GM23338 (cell line): ENCODE results near the gene TNS1. TPM values are rescaled to one million over a fixed set of nuclear protein-coding genes. Genes with fewer than 3 reads are reported as not detected.

ENCODE experiments used
- ATAC-seq: fragments of 200-7000 bp; cut with Tn5 transposase; 3 replicates; pipeline ENCODE4 v1.9.1; 2020
- DNase-seq: peaks from one replicate; pipeline ENCODE4 v3.0.0-alpha.2; 2015; ENCODE audit warnings: low spot score
- H2AFZ ChIP-seq: fragments of 200-600 bp; sonication (generic); 2 replicates; pipeline ENCODE4 v1.8.0; 2016; ENCODE audit warnings: antibody characterized with exemption, mild to moderate bottlenecking, moderate library complexity
- H3F3A ChIP-seq: fragments of 200-600 bp; sonication (generic); replicated peaks from 2 replicates; pipeline ENCODE4 v1.8.0; 2017; ENCODE audit warnings: antibody characterized with exemption, mixed run types, low read depth
- H3K27ac ChIP-seq: fragments of 200-600 bp; sonication (generic); 2 replicates; pipeline ENCODE4 v1.6.1; 2016; ENCODE audit warnings: low read depth
- H3K27me3 ChIP-seq: fragments of 200-600 bp; sonication (generic); 2 replicates; pipeline ENCODE4 v1.8.0; 2016; ENCODE audit warnings: mild to moderate bottlenecking, mixed run types, moderate library complexity; ENCODE audit not compliant: insufficient read depth
- H3K36me3 ChIP-seq: fragments of 200-600 bp; sonication (generic); 2 replicates; pipeline ENCODE4 v1.8.0; 2016; ENCODE audit warnings: mild to moderate bottlenecking; ENCODE audit not compliant: insufficient read depth
- H3K4me1 ChIP-seq: fragments of 200-600 bp; sonication (generic); 2 replicates; pipeline ENCODE4 v1.8.0; 2016; ENCODE audit warnings: mild to moderate bottlenecking, moderate library complexity; ENCODE audit not compliant: insufficient read depth
- H3K4me2 ChIP-seq: fragments of 200-600 bp; sonication (generic); 2 replicates; pipeline ENCODE4 v1.7.1; 2017; ENCODE audit warnings: mixed run types
- H3K4me3 ChIP-seq: fragments of 200-600 bp; sonication (generic); 2 replicates; pipeline ENCODE4 v1.6.1; 2016; ENCODE audit warnings: mixed run types
- H3K79me2 ChIP-seq: fragments of 200-600 bp; sonication (generic); replicated peaks from 2 replicates; pipeline ENCODE4 v1.8.0; 2017; ENCODE audit warnings: mild to moderate bottlenecking; ENCODE audit not compliant: insufficient read depth
- H3K9me2 ChIP-seq: fragments of 200-600 bp; sonication (generic); 2 replicates; pipeline ENCODE4 v1.8.0; 2017; ENCODE audit not compliant: insufficient read depth
- H4K20me1 ChIP-seq: fragments of 200-600 bp; sonication (generic); replicated peaks from 2 replicates; pipeline ENCODE4 v1.8.0; 2017; ENCODE audit warnings: mild to moderate bottlenecking; ENCODE audit not compliant: insufficient read depth
- H3K27ac Mint-ChIP-seq: 2 replicates; pipeline ENCODE4 v1.8.0; 2020; ENCODE audit warnings: inconsistent platforms, mild to moderate bottlenecking, moderate library complexity, mixed read lengths
- H3K27me3 Mint-ChIP-seq: 3 replicates; pipeline ENCODE4 v1.8.0; 2022; ENCODE audit warnings: low read depth, mild to moderate bottlenecking, moderate library complexity, mixed read lengths, inconsistent platforms; ENCODE audit not compliant: insufficient read depth, poor library complexity
- H3K36me3 Mint-ChIP-seq: 3 replicates; pipeline ENCODE4 v1.8.0; 2021; ENCODE audit warnings: low read depth, mild to moderate bottlenecking, inconsistent platforms, moderate library complexity, mixed read lengths
- H3K4me1 Mint-ChIP-seq: 3 replicates; pipeline ENCODE4 v1.8.0; 2020; ENCODE audit warnings: mild to moderate bottlenecking, inconsistent platforms, mixed read lengths
- H3K4me3 Mint-ChIP-seq: 3 replicates; pipeline ENCODE4 v1.8.0; 2021; ENCODE audit warnings: moderate library complexity, mild to moderate bottlenecking, inconsistent platforms, mixed read lengths
- H3K9me3 Mint-ChIP-seq: 3 replicates; pipeline ENCODE4 v1.8.0; 2020; ENCODE audit warnings: moderate library complexity, mild to moderate bottlenecking, inconsistent platforms, mixed read lengths
- CREB1 ChIP-seq: fragments of 250-450 bp; sonication (Bioruptor Pico); IDR thresholded peaks from 2 replicates; pipeline ENCODE4 v1.5.0; 2020; ENCODE audit warnings: low read depth, mild to moderate bottlenecking, moderate library complexity
- CTCF ChIP-seq, 2 experiments: fragments of 200-600 bp in 1 of 2; sonication (generic) in 1 of 2; conservative IDR thresholded peaks; 2 replicates each; pipeline versions ENCODE4 v1.5.1 to v1.6.1; 2016 to 2017; ENCODE audit warnings: antibody characterized with exemption in 2 of 2, low read depth in 2 of 2, mild to moderate bottlenecking in 2 of 2, moderate library complexity in 1 of 2
- EZH2 ChIP-seq: fragments of 200-600 bp; sonication (generic); IDR thresholded peaks from one replicate; pipeline ENCODE4 v1.8.0; 2017; ENCODE audit warnings: antibody characterized with exemption, mild to moderate bottlenecking, low read depth; ENCODE audit not compliant: unreplicated experiment
- EZH2phosphoT487 ChIP-seq: fragments of 200-600 bp; sonication (generic); IDR thresholded peaks from one replicate; pipeline ENCODE4 v1.8.1; 2018; ENCODE audit warnings: antibody characterized with exemption; ENCODE audit not compliant: unreplicated experiment
- NANOG ChIP-seq: IDR thresholded peaks from 2 replicates; pipeline ENCODE4 v1.6.1; 2016; ENCODE audit warnings: antibody characterized with exemption, borderline replicate concordance
- STAT1 ChIP-seq: IDR thresholded peaks from one replicate; pipeline ENCODE4 v1.6.1; 2016; ENCODE audit warnings: antibody characterized with exemption; ENCODE audit not compliant: unreplicated experiment
- ZNF114 ChIP-seq: fragments of 250-450 bp; sonication (Bioruptor Pico); IDR thresholded peaks from 2 replicates; pipeline ENCODE4 v1.5.0; 2020; ENCODE audit warnings: mild to moderate bottlenecking, moderate library complexity
- ZNF331 ChIP-seq: fragments of 250-450 bp; sonication (Bioruptor Pico); IDR thresholded peaks from 2 replicates; pipeline ENCODE4 v1.5.0; 2020; ENCODE audit warnings: low read depth, mild to moderate bottlenecking, moderate library complexity
- polyA plus RNA-seq: library from polyadenylated mRNA; unstranded; fragments of >200 nt; fragmentation: Nextera tagmentation; extraction: Ambion mirVana; gene quantifications from 2 replicates; pipeline ENCODE4 v1.2.1, GENCODE V29; 2016
- total RNA-seq: library from RNA; depleted of rRNA; stranded (reverse); fragments of >200 nt; shearing (Covaris generic); gene quantifications from 2 replicates; pipeline ENCODE4 v1.2.3, GENCODE V29; 2014
- TF ChIP-seq, protein P1 (sequence below): IDR thresholded peaks from 2 replicates; pipeline ENCODE4 v1.6.1; 2016; ENCODE audit warnings: antibody characterized with exemption
- TF ChIP-seq, protein P2 (sequence below): fragments of 250-450 bp; sonication (Bioruptor Pico); IDR thresholded peaks from 2 replicates; pipeline ENCODE4 v1.5.0; 2020; ENCODE audit warnings: mild to moderate bottlenecking, moderate library complexity
- TF ChIP-seq, protein P3 (sequence below): IDR thresholded peaks from one replicate; pipeline ENCODE4 v1.6.1; 2018; ENCODE audit warnings: antibody characterized with exemption; ENCODE audit not compliant: unreplicated experiment

TNS1 gene
- total and polyA plus RNA-seq, 2 experiments from 2014 or later = 2.0 to 7.4 TPM

- TF ChIP-seq CREB1 (CRISPR knock-in tag) = no peak
- TF ChIP-seq STAT1 = no peak
- no peak for TF ChIP-seq EZH2phosphoT487
- no peak for TF ChIP-seq ZNF114 (CRISPR knock-in tag)
- TF ChIP-seq, protein P1, sequence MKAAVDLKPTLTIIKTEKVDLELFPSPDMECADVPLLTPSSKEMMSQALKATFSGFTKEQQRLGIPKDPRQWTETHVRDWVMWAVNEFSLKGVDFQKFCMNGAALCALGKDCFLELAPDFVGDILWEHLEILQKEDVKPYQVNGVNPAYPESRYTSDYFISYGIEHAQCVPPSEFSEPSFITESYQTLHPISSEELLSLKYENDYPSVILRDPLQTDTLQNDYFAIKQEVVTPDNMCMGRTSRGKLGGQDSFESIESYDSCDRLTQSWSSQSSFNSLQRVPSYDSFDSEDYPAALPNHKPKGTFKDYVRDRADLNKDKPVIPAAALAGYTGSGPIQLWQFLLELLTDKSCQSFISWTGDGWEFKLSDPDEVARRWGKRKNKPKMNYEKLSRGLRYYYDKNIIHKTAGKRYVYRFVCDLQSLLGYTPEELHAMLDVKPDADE = no peak
- no peak for TF ChIP-seq ZNF331 (CRISPR knock-in tag)
Measured at GRCh38 chr2:217755027-217755745, 247.6 kb downstream of the TNS1 start (continued).

DNA sequence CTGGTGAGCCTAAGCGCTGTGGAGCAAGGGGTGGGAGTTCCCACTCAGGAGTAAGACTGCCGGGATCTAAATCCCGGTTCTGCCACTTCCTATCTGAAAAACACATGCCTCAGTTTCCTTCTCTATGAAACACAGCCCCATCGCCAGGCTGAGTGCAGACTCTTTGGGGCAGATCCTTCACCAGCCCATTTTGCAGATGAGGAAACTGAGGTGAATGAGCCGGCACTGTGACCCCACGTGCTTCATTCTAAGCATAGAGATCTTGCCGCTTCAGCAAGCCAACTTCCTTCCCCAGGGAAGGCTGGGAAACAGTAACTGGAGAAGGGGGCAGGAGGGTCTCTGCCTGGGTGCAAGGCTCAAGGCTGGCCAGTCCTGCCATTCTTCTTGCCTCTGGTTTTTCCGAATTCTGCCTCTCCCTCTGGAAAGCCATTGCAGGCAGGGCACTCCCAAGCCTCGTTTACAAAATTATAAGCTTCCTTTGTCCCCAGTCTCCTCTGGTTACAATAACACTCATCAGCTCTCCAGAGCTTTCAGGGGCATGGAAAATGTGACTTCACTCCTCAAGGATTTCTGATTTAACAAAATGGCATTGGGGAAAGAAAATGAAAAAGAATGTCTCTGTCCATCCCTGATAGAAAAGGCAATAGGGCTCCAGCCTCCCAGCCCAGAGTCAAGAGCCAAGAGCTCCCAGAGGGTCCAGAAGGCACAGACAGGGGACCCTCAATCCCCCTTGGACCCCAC lies 249.2 kb downstream of the TNS1 start:
- no peak overlapping the region for H3K4me3 ChIP-seq
- no peak overlapping the region for H3K4me2 ChIP-seq
- no peaks in the 10 kb centered on the region for H4K20me1 ChIP-seq
- H3K27me3 ChIP-seq = 0 out of 2 replicates have a peak, but pooled peaks cover 5% of the 10 kb centered on the region
- no peak for ATAC-seq
- no peaks in the 10 kb centered on the region for H3K79me2 ChIP-seq
- Mint-ChIP-seq H3K27ac (no peak overlapping the region), H3K9me3 (no peaks in the 10 kb centered on the region), H3K27me3 (no peaks in the 10 kb centered on the region), H3K36me3 (no peaks in the 10 kb centered on the region), H3K4me1 (peaks cover 5% of the 10 kb centered on the region; the same call in 2 of the 3 replicates), H3K4me3 (no peak overlapping the region)
- DNase-seq = no peak
- H3K9me2 ChIP-seq = no peaks in the 10 kb centered on the region
- no peak overlapping the region for H2AFZ ChIP-seq
- peaks cover 9% of the 10 kb centered on the region; the same call in 1 of the 2 replicates for H3K4me1 ChIP-seq
- no peaks in the 10 kb centered on the region for H3F3A ChIP-seq
- no peak overlapping the region for H3K27ac ChIP-seq
- H3K36me3 ChIP-seq = no peaks in the 10 kb centered on the region
- TF ChIP-seq, protein P2, sequence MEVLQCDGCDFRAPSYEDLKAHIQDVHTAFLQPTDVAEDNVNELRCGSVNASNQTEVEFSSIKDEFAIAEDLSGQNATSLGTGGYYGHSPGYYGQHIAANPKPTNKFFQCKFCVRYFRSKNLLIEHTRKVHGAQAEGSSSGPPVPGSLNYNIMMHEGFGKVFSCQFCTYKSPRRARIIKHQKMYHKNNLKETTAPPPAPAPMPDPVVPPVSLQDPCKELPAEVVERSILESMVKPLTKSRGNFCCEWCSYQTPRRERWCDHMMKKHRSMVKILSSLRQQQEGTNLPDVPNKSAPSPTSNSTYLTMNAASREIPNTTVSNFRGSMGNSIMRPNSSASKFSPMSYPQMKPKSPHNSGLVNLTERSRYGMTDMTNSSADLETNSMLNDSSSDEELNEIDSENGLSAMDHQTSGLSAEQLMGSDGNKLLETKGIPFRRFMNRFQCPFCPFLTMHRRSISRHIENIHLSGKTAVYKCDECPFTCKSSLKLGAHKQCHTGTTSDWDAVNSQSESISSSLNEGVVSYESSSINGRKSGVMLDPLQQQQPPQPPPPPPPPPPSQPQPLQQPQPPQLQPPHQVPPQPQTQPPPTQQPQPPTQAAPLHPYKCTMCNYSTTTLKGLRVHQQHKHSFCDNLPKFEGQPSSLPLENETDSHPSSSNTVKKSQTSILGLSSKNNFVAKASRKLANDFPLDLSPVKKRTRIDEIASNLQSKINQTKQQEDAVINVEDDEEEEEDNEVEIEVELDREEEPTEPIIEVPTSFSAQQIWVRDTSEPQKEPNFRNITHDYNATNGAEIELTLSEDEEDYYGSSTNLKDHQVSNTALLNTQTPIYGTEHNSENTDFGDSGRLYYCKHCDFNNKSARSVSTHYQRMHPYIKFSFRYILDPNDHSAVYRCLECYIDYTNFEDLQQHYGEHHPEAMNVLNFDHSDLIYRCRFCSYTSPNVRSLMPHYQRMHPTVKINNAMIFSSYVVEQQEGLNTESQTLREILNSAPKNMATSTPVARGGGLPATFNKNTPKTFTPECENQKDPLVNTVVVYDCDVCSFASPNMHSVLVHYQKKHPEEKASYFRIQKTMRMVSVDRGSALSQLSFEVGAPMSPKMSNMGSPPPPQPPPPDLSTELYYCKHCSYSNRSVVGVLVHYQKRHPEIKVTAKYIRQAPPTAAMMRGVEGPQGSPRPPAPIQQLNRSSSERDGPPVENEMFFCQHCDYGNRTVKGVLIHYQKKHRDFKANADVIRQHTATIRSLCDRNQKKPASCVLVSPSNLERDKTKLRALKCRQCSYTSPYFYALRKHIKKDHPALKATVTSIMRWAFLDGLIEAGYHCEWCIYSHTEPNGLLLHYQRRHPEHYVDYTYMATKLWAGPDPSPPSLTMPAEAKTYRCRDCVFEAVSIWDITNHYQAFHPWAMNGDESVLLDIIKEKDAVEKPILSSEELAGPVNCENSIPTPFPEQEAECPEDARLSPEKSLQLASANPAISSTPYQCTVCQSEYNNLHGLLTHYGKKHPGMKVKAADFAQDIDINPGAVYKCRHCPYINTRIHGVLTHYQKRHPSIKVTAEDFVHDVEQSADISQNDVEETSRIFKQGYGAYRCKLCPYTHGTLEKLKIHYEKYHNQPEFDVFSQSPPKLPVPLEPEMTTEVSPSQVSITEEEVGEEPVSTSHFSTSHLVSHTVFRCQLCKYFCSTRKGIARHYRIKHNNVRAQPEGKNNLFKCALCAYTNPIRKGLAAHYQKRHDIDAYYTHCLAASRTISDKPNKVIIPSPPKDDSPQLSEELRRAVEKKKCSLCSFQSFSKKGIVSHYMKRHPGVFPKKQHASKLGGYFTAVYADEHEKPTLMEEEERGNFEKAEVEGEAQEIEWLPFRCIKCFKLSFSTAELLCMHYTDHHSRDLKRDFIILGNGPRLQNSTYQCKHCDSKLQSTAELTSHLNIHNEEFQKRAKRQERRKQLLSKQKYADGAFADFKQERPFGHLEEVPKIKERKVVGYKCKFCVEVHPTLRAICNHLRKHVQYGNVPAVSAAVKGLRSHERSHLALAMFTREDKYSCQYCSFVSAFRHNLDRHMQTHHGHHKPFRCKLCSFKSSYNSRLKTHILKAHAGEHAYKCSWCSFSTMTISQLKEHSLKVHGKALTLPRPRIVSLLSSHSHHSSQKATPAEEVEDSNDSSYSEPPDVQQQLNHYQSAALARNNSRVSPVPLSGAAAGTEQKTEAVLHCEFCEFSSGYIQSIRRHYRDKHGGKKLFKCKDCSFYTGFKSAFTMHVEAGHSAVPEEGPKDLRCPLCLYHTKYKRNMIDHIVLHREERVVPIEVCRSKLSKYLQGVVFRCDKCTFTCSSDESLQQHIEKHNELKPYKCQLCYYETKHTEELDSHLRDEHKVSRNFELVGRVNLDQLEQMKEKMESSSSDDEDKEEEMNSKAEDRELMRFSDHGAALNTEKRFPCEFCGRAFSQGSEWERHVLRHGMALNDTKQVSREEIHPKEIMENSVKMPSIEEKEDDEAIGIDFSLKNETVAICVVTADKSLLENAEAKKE (CRISPR knock-in tag) = no peak
- no peak for TF ChIP-seq NANOG
- TF ChIP-seq EZH2 = no peak
- no peak for TF ChIP-seq CTCF (conservative IDR thresholded peaks at IDR 0.05; ENCODE audit: low read depth in 2 of 2)
- TF ChIP-seq, protein P3, sequence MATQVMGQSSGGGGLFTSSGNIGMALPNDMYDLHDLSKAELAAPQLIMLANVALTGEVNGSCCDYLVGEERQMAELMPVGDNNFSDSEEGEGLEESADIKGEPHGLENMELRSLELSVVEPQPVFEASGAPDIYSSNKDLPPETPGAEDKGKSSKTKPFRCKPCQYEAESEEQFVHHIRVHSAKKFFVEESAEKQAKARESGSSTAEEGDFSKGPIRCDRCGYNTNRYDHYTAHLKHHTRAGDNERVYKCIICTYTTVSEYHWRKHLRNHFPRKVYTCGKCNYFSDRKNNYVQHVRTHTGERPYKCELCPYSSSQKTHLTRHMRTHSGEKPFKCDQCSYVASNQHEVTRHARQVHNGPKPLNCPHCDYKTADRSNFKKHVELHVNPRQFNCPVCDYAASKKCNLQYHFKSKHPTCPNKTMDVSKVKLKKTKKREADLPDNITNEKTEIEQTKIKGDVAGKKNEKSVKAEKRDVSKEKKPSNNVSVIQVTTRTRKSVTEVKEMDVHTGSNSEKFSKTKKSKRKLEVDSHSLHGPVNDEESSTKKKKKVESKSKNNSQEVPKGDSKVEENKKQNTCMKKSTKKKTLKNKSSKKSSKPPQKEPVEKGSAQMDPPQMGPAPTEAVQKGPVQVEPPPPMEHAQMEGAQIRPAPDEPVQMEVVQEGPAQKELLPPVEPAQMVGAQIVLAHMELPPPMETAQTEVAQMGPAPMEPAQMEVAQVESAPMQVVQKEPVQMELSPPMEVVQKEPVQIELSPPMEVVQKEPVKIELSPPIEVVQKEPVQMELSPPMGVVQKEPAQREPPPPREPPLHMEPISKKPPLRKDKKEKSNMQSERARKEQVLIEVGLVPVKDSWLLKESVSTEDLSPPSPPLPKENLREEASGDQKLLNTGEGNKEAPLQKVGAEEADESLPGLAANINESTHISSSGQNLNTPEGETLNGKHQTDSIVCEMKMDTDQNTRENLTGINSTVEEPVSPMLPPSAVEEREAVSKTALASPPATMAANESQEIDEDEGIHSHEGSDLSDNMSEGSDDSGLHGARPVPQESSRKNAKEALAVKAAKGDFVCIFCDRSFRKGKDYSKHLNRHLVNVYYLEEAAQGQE = no peak
- TF ChIP-seq STAT1 = no peak
